Endometrium (tissue), 2 donors: ENCODE results near the gene KPNA6.
"Not testable (repeated sequence)": the region's sequence is repeated elsewhere in the genome, so short reads cannot be mapped to it uniquely, and the experiment has no call there.

Experiments used
- FAIRE-seq: peaks from 2 replicates; lab custom pipeline; 2012; peaks lifted over from hg19 to GRCh38; lab: Jason Lieb, UNC
- donor health status: control.
- donor health status: control.

The KPNA6 gene

GRCh38 chr1:32107742-32108661 lies at the start of gene KPNA6:
Gene KPNA6, plus strand, starts transcription at chr1:32108056. Its CDS starts 75 bp downstream, at chr1:32108131.
- FAIRE-seq = no peak

GRCh38 chr1:32060914-32061313 lies 46.9 kb upstream of the KPNA6 start:
- no peak for FAIRE-seq

GRCh38 chr1:32062867-32063230 lies 45.0 kb upstream of the KPNA6 start:
- FAIRE-seq = no peak

GRCh38 chr1:32063261-32063681 lies 44.6 kb upstream of the KPNA6 start:
- FAIRE-seq = no peak

GRCh38 chr1:32065613-32066488 lies 42.0 kb upstream of the KPNA6 start:
- not testable (repeated sequence) for FAIRE-seq

GRCh38 chr1:32066489-32066873 lies 41.4 kb upstream of the KPNA6 start:
- FAIRE-seq = no peak

- FAIRE-seq = no peak
These were observed 38.8 kb upstream of the KPNA6 start for GRCh38 chr1:32068957-32069588.

GRCh38 chr1:32071758-32072621 lies 35.9 kb upstream of the KPNA6 start:
- no peak for FAIRE-seq

- FAIRE-seq = no peak
These were observed 35.1 kb upstream of the KPNA6 start, which contains the start of gene TMEM39B for GRCh38 chr1:32072622-32073298. Gene TMEM39B, plus strand, starts transcription at chr1:32072939. Its CDS starts 109 bp downstream, at chr1:32073048.

GRCh38 chr1:32073299-32074229 lies 34.3 kb upstream of the KPNA6 start:
- no peak for FAIRE-seq

- no peak for FAIRE-seq
These were observed 33.0 kb upstream of the KPNA6 start for GRCh38 chr1:32074841-32075240.

- no peak for FAIRE-seq
These were observed 30.4 kb upstream of the KPNA6 start for GRCh38 chr1:32077451-32077850.

GRCh38 chr1:32082022-32082421 lies 25.8 kb upstream of the KPNA6 start:
- no peak for FAIRE-seq

GRCh38 chr1:32086381-32086780 lies 21.5 kb upstream of the KPNA6 start:
- not testable (repeated sequence) for FAIRE-seq

- no peak for FAIRE-seq
These were observed 16.7 kb upstream of the KPNA6 start for GRCh38 chr1:32091176-32091575.

- no peak for FAIRE-seq
These were observed 16.3 kb upstream of the KPNA6 start for GRCh38 chr1:32091591-32091990.

- no peak for FAIRE-seq
These were observed 12.9 kb upstream of the KPNA6 start for GRCh38 chr1:32094746-32095521.

- no peak for FAIRE-seq
These were observed 8.4 kb upstream of the KPNA6 start for GRCh38 chr1:32099426-32099825.

- FAIRE-seq = no peak
These were observed 7.5 kb upstream of the KPNA6 start for GRCh38 chr1:32100359-32100758.
